ENCODE results near the gene HORMAD2.

The HORMAD2 gene

GRCh38 chr22:30225220-30225927 lies 145.1 kb downstream of the HORMAD2 start:
- Histone ChIP-seq H3K9ac (ENCODE audit: low read length) (no peak overlapping the region), H3K4me1 (ENCODE audit: control insufficient read depth, insufficient read depth, low read length) (no peaks in the 10 kb centered on the region), H3K27me3 (replicated peaks; ENCODE audit: control insufficient read depth, insufficient read depth, low read length) (peaks cover 12% of the 10 kb centered on the region), H3K9me3 (ENCODE audit: control insufficient read depth, low read length) (peaks cover 8% of the 10 kb centered on the region), H3K4me3 (ENCODE audit: low read length) (no peak overlapping the region), H3K36me3 (ENCODE audit: control insufficient read depth, insufficient read depth, low read length, severe bottlenecking) (no peaks in the 10 kb centered on the region)
- no peak for DNase-seq (ENCODE audit: low read depth)

DNA sequence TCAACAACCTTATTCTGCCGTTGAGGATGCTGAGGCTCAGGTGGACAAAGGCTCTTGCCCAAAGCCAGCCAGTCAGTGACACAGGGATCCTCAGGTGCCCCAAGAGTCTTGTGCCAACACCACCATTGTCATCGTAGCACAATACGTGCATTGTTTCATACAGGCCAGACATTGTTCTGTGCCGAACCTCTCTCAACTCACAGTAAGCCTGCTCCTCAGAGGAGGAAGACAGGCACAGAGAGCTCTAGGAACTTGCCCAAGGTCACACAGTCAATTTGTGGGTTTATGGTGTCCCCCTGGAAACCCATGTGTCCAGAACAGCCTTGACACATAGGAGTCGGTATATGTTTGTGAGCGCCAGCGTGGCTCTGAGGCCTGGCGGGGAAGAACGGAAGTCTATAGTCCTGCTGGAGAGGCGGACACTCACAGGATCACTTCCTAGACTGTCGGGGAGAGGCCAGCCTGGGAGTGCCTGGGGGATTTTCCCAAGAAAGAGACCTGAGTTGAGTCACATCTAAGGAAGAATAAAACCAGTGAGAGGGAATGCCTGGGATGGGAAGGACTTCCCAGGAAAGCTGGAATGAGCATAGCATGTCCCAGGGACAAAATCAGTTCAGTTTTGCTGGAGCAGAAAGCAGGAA lies 146.0 kb downstream of the HORMAD2 start:
- Histone ChIP-seq H3K9ac (ENCODE audit: low read length) (no peak overlapping the region), H3K36me3 (ENCODE audit: control insufficient read depth, insufficient read depth, low read length, severe bottlenecking) (no peaks in the 10 kb centered on the region), H3K9me3 (ENCODE audit: control insufficient read depth, low read length) (peaks cover 8% of the 10 kb centered on the region), H3K4me1 (ENCODE audit: control insufficient read depth, insufficient read depth, low read length) (no peaks in the 10 kb centered on the region), H3K27me3 (replicated peaks; ENCODE audit: control insufficient read depth, insufficient read depth, low read length) (peaks cover 9% of the 10 kb centered on the region), H3K4me3 (ENCODE audit: low read length) (no peak overlapping the region)
- DNase-seq (ENCODE audit: low read depth) = no peak
